ENCODE measurements around the gene MFSD2A. TPM values are rescaled to one million over a fixed set of nuclear protein-coding genes. Genes with fewer than 3 reads are reported as not detected.
"Not testable (repeated sequence)": the region's sequence is repeated elsewhere in the genome, so short reads cannot be mapped to it uniquely, and the experiment has no call there.

The MFSD2A gene
- total RNA-seq, 4 donors from 2014 or later = 20.4 to 49.1 (median 30.8) TPM

DNA sequence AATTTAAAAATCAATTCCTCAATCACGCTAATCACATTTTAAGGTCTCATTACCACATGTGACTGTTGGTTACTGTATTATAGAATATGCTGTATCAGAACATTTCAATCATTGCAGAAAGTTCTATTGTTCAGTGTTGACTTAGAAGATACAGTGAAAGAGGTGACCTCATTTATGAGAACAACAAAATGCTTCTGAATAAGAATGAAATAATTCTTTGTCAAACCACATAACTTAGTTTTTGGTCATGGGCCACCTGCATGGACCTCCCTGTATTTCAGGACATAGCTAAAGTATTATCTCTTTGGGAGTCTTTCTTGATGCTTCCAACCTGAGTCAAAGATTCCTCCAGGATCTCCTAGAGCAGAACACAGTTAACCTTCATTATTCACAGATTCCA lies 22.3 kb downstream of the MFSD2A start:
- peaks cover 0 to 31% (median 6%) of the 10 kb centered on the region in 3 donors for H3K4me1 ChIP-seq
- peaks cover 0 to 5% (median 0%) of the 10 kb centered on the region in 4 donors for H3K27me3 ChIP-seq
- no peak for DNase-seq
- H3K9me3 ChIP-seq = no peaks in the 10 kb centered on the region
- no peak overlapping the region for H3K4me3 ChIP-seq
- H3K27ac ChIP-seq = no peak overlapping the region
- WGBS, 2 donors = 75 to 86% methylated on average over 1 of the region's 1 CpG
- no peaks in the 10 kb centered on the region for H3K36me3 ChIP-seq
- intact Hi-C loops (cut with DNase I) = no loop called here
- TF ChIP-seq, protein P1, sequence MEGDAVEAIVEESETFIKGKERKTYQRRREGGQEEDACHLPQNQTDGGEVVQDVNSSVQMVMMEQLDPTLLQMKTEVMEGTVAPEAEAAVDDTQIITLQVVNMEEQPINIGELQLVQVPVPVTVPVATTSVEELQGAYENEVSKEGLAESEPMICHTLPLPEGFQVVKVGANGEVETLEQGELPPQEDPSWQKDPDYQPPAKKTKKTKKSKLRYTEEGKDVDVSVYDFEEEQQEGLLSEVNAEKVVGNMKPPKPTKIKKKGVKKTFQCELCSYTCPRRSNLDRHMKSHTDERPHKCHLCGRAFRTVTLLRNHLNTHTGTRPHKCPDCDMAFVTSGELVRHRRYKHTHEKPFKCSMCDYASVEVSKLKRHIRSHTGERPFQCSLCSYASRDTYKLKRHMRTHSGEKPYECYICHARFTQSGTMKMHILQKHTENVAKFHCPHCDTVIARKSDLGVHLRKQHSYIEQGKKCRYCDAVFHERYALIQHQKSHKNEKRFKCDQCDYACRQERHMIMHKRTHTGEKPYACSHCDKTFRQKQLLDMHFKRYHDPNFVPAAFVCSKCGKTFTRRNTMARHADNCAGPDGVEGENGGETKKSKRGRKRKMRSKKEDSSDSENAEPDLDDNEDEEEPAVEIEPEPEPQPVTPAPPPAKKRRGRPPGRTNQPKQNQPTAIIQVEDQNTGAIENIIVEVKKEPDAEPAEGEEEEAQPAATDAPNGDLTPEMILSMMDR (IDR thresholded peaks at IDR 0.05) = no peak
- no peak for TF ChIP-seq POLR2A (IDR thresholded peaks at IDR 0.05)

DNA sequence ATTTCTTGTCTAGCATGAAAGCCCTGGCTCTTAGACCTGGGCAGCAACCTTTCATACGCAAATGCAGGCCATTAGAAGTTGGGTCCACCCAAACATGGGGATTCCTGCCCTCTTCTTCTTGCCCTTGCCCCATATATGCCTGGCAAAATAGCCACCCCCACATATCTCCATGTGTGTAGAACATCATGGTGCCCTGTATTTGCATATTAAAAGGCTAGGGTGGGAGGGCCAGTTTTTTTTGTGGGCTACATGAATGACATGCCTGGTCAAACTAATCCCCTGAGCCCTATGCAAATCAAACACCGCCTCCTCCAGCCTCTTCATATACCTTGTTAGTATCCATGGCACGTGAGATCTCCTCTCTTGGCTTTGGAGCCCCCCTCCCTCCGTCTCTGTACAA lies 24.7 kb downstream of the MFSD2A start:
- Histone ChIP-seq H3K4me3 (no peak overlapping the region), H3K27ac (no peak overlapping the region), H3K27me3 (peaks cover 0 to under 1% (median 0%) of the 10 kb centered on the region in 4 donors), H3K36me3 (no peaks in the 10 kb centered on the region), H3K9me3 (no peaks in the 10 kb centered on the region), H3K4me1 (peaks cover 0 to 27% (median 6%) of the 10 kb centered on the region in 3 donors)
- no peak for DNase-seq
- TF ChIP-seq, protein P1 (IDR thresholded peaks at IDR 0.05) = no peak
- TF ChIP-seq POLR2A (IDR thresholded peaks at IDR 0.05) = no peak
- WGBS, 2 donors = 85 to 87% methylated on average over 4 of the region's 4 CpGs
- intact Hi-C loops (cut with DNase I) = loop anchor here (10.0 kb wide), 1 partner anchor 55 kb away; no protein-coding TSS in a partner anchor

DNA sequence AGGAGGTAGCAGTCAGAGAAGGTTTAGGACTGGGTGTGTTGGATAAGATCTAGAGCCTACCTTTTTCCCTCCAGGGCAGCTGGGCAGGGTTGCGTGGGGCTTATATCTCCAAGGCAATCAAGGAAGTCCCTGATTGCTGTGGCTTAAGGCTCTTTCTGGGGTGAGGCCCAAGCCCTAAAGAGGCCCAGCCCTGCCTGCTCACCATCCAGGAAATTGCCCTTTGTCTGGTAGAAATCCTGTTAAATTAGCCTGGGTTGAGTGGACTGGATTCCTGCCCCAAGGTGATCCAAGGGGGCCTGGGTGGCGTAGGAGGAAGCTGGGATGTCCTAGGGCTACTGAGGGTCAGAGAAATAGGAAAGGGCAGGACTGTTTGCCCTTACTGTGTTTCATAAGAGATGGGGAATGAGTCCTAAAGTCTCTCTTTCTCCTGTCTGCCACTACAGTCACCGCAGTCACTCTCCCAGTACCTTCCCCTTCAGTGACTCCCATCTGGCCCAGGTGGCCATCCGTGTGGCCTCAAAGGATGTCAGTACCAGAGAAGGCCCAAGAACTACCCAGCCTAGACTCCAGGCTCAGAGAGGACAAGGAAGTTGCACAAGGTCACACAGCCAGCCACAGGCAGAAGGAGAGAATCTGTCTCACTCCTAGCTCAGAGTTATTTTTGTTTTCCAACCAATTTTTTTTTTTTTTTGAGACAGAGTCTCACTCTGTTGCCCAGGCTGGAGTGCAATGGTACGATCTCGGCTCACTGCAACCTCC lies 25.8 kb downstream of the MFSD2A start:
- Histone ChIP-seq H3K4me1 (peaks cover 0 to 27% (median 6%) of the 10 kb centered on the region in 3 donors), H3K4me3 (no peak overlapping the region), H3K36me3 (no peaks in the 10 kb centered on the region), H3K27ac (peak overlapping the region; percentile 17 to 59 (median 33)), H3K9me3 (no peaks in the 10 kb centered on the region), H3K27me3 (no peaks in the 10 kb centered on the region)
- no peak for DNase-seq
- intact Hi-C loops (cut with DNase I) = loop anchor here (10.0 kb wide), 1 partner anchor 54 kb away; no protein-coding TSS in a partner anchor
- 61 to 69% methylated on average over 4 to 5 of the region's 6 CpGs for WGBS, 2 donors
- TF ChIP-seq POLR2A (IDR thresholded peaks at IDR 0.05) = no peak
- TF ChIP-seq, protein P1 (IDR thresholded peaks at IDR 0.05) = no peak

DNA sequence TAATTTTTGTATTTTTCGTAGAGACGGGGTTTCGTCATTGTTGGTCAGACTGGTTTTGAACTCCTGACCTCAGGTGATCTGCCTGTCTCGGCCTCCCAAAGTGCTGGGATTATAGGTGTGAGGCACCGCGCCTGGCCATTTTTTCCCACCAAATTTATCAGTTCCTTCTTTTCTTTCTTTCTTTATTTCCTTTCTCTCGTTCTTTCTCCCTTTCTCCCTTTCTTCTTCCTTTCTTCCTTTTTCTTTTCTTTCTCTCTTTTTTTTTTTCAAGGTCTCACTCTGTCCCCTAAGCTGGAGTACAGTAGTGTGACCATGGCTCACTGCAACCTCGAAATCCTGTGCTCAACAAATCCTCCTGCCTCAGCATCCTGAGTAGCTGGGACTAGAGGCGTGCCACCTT lies 26.4 kb downstream of the MFSD2A start:
- Histone ChIP-seq H3K9me3 (no peaks in the 10 kb centered on the region), H3K36me3 (no peaks in the 10 kb centered on the region), H3K27ac (no peak overlapping the region), H3K4me1 (peaks cover 0 to 27% (median 6%) of the 10 kb centered on the region in 3 donors), H3K4me3 (no peak overlapping the region), H3K27me3 (no peaks in the 10 kb centered on the region)
- WGBS, 2 donors = 79 to 85% methylated on average over 9 of the region's 9 CpGs
- intact Hi-C loops (cut with DNase I) = loop anchor here (10.0 kb wide), 1 partner anchor 53 kb away; no protein-coding TSS in a partner anchor
- no peak for DNase-seq
- TF ChIP-seq POLR2A (IDR thresholded peaks at IDR 0.05) = no peak
- TF ChIP-seq, protein P1 (IDR thresholded peaks at IDR 0.05) = no peak

GRCh38 chr1:39981945-39982344 lies 27.0 kb downstream of the MFSD2A start:
- WGBS, 2 donors = 29 to 54% methylated on average over 2 of the region's 2 CpGs
- no peaks in the 10 kb centered on the region for H3K27me3 ChIP-seq
- H3K4me3 ChIP-seq = no peak overlapping the region
- H3K27ac ChIP-seq = no peak overlapping the region
- intact Hi-C loops (cut with DNase I) = loop anchor here (10.0 kb wide), 1 partner anchor 53 kb away; no protein-coding TSS in a partner anchor
- no peak for TF ChIP-seq POLR2A (IDR thresholded peaks at IDR 0.05)
- TF ChIP-seq, protein P1 (IDR thresholded peaks at IDR 0.05) = no peak
- H3K4me1 ChIP-seq = peaks cover 0 to 27% (median 6%) of the 10 kb centered on the region in 3 donors
- no peaks in the 10 kb centered on the region for H3K36me3 ChIP-seq
- DNase-seq = no peak
- H3K9me3 ChIP-seq = no peaks in the 10 kb centered on the region

- H3K4me1 ChIP-seq = peaks cover 0 to 45% (median 6%) of the 10 kb centered on the region in 3 donors
- H3K27me3 ChIP-seq, H3K27ac ChIP-seq, DNase-seq, H3K36me3 ChIP-seq, H3K9me3 ChIP-seq, H3K4me3 ChIP-seq: not testable (repeated sequence)
- intact Hi-C loops (cut with DNase I) = loop anchor here (10.0 kb wide), 1 partner anchor 50 kb away; no protein-coding TSS in a partner anchor
- WGBS, 2 donors = 95 to 100% methylated on average over 2 of the region's 2 CpGs
These were observed 29.5 kb downstream of the MFSD2A start for GRCh38 chr1:39984480-39984879.
